Tibial nerve (tissue), 3 donors: Measurements from ENCODE around the gene KIR3DL2.
"Not testable (repeated sequence)": the region's sequence is repeated elsewhere in the genome, so short reads cannot be mapped to it uniquely, and the experiment has no call there.

Source experiments
- POLR2A ChIP-seq, 2 donors: fragments of 450-650 bp; IDR thresholded peaks; one replicate each; pipeline ENCODE4 v1.6.1; 2017; ENCODE audit warnings: antibody characterized with exemption in 2 of 2, mild to moderate bottlenecking in 2 of 2, moderate library complexity in 2 of 2
- TF ChIP-seq, protein P1 (sequence below), 5 experiments: fragments of 200-600 bp in 3 of 5; fragments of 450-650 bp in 2 of 5; sonication (generic) in 3 of 5; IDR thresholded peaks; one replicate each; pipeline ENCODE4 v1.5.1; 2016 to 2019; ENCODE audit warnings: antibody characterized with exemption in 5 of 5, mild to moderate bottlenecking in 3 of 5, moderate library complexity in 2 of 5

DNA sequence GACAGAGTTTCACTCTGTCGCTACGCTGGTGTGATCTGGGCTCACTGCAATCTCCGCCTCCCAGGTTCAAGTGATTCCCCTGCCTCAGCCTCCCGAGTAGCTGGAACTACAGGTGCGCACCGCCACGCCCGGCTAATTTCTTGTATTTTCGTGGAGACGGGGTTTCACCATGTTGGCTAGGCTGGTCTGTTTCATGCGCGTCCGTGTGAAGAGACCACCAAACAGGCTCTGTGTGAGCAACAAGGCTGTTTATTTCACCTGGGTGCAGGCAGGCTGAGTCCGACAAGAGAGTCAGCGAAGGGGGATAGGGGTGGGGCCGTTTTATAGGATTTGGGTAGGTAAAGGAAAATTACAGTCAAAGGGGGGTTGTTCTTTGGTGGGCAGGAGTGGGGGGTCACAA lies 43.9 kb downstream of the KIR3DL2 start:
- TF ChIP-seq, protein P1, sequence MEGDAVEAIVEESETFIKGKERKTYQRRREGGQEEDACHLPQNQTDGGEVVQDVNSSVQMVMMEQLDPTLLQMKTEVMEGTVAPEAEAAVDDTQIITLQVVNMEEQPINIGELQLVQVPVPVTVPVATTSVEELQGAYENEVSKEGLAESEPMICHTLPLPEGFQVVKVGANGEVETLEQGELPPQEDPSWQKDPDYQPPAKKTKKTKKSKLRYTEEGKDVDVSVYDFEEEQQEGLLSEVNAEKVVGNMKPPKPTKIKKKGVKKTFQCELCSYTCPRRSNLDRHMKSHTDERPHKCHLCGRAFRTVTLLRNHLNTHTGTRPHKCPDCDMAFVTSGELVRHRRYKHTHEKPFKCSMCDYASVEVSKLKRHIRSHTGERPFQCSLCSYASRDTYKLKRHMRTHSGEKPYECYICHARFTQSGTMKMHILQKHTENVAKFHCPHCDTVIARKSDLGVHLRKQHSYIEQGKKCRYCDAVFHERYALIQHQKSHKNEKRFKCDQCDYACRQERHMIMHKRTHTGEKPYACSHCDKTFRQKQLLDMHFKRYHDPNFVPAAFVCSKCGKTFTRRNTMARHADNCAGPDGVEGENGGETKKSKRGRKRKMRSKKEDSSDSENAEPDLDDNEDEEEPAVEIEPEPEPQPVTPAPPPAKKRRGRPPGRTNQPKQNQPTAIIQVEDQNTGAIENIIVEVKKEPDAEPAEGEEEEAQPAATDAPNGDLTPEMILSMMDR (IDR thresholded peaks at IDR 0.05): not testable (repeated sequence)
- not testable (repeated sequence) for TF ChIP-seq POLR2A (IDR thresholded peaks at IDR 0.05)
